Fibroblast of skin of left biceps (primary cell): Measurements from ENCODE around the gene DDX1.

Experiments
- DNase-seq, 2 experiments: peaks; one replicate each; pipeline ENCODE4 v3.0.0-alpha.2; 2013; ENCODE audit warnings: low read depth in 2 of 2

The DDX1 gene

GRCh38 chr2:15645300-15645699 lies 53.6 kb downstream of the DDX1 start:
- DNase-seq: no peak

DNA sequence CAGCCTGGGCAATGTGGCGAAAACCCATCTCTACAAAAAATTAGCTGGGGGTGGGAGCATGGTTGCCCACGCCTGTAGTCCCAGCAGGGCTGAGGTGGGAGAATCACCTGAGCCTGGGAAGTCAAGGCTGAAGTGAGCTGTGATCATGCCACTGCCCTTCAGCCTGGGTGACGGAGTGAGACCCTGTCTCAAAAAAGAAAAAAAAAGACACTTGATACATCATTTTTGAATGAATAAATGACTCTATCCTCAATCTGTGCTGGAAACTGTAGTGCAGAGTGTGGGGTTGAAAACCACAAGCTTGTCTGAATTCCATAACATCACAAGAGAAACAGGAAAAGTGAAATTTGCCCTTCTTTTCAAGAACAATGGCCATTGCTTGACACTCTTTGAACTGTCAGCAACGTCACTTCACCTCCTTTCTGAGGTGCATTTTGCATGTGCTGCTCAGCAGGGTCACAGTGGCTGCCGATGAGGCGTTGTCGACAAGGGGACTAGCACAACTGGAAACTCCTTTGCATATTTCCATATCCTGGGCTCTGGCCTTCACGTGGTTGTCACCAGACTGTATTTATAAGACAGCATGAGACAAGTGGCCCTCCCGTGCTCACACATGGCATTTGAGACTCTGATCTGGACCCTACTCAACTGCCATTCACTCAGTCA lies 54.2 kb downstream of the DDX1 start:
- no peak for DNase-seq

DNA sequence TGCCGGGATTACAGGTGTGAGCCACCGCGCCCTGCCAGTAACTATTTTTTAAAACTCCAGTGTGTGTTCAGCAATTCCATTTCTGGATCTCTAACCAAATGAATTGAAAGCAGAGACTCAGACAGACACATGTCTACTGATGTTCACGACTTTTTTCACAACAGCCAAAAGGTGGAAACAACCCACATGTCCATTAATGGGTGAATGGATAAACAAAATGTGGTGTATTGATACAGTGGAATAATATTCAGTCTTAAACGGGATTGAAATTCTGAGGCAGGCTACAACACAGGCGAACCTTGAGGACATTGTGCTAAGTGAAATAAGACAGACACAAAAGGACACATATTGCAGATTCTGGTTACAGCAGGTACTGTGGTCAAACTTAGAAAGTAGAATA lies 55.0 kb downstream of the DDX1 start:
- no peak for DNase-seq

GRCh38 chr2:15647622-15648590 lies 56.2 kb downstream of the DDX1 start:
- no peak for DNase-seq

- DNase-seq: no peak
Measured at GRCh38 chr2:15648593-15649525, 57.2 kb downstream of the DDX1 start.

GRCh38 chr2:15649561-15650255 lies 58.0 kb downstream of the DDX1 start:
- DNase-seq: no peak

DNA sequence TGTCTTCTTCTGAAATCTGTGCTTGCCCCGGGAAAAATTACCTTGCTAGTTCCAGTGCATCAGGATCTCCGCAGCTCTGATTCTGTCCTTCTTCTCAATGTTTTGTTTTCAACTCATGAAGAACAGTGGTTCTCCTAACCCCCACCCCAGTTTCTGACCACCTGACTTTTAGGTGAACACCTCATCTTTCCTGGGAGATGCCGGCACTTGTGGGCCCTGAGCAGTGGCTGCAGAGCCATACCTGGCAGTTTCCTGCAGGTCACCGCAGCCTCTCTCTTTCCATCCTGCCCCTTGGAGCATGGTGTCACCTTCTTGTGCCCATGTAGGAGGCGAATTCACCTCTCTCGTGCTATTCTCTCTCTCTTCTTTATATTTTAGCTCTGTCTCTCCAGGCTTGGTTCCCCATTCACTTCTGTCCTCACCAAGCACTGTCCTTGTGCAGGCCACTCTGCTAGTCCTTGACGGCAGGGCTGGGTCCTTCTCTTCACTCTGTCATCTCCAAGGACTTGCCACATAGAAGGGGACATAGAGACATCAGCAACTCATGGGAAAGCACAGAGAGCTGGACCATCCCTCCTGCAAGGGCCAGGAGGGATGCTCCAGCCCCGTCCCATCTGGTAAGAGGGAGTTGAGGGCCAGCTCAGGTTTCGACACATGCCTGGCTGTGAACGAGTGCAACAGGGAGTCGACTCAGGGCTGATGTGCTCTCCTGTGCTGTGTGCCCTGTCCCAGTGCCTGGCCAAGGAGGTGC lies 59.1 kb downstream of the DDX1 start:
- no peak for DNase-seq

GRCh38 chr2:15651367-15651727 lies 59.7 kb downstream of the DDX1 start:
- DNase-seq: no peak

- DNase-seq: no peak
Measured at GRCh38 chr2:15652252-15652651, 60.6 kb downstream of the DDX1 start.

GRCh38 chr2:15652801-15653200 lies 61.1 kb downstream of the DDX1 start:
- no peak for DNase-seq

DNA sequence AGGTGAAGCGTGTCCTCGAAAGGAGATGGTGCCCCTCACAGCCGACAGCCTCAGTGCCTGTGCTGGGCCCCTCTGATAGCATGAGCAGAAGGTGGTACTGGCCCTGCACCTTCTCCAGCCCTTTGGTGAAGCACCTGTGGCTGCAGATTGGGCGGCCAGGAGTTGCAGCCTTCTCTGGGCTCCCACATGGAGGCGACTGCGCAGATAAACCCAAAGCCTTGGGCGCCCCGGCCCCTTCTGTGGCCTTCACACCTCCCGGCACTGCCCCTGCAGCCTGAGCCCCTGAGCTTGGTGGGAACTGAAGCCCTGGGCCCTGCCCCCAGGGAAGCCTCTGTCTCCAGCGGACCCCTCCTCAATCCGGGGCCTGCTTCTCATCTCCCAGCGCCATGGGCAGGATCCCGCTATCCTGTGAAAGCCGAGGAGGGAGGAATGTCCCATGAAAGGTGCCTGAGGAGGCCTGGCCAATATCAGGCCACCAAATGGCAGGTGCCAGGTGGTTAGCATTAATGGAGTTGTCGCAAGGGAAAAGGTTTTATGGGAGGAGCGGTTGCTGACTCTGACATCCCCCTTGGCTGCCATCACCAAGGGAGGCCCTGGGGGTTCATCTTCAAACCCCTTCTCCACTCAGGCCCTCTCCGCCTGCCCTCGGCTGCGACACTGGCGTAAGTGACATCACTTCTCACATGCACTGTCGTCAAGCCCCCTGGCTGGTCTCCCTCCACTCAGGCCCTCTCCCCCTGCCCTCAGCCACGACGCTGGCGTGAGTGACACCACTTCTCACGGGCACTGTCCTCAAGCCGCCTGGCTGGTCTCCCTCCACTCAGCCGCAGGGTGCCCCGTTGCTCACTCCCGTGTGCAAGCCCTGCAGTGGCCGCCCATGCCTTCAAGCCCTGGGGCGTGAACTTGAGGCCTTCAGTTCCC lies 62.4 kb downstream of the DDX1 start:
- DNase-seq: no peak

DNA sequence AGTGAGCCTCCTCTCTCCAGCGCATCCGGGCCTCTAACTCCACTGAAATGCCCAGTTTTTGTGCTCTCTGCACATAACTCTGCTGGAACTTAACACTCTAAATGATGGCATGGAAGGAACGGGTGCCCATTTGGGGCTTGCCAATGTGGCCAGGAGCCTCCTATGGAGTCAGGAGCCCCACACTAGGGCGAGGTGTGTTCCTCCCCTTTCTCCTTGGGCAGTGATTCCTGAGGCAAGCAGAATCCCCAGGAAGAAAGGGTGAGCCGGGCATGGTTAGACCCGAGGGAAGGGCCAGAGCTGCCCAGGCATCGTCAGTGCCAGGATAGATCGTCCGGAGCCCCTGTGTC lies 63.0 kb downstream of the DDX1 start:
- no peak for DNase-seq

- DNase-seq: no peak
Measured at GRCh38 chr2:15655123-15655887, 63.6 kb downstream of the DDX1 start.

GRCh38 chr2:15656090-15656489 lies 64.4 kb downstream of the DDX1 start:
- DNase-seq: no peak

- DNase-seq: no peak
Measured at GRCh38 chr2:15657759-15658158, 66.1 kb downstream of the DDX1 start.

- DNase-seq: no peak
Measured at GRCh38 chr2:15658911-15659310, 67.2 kb downstream of the DDX1 start.

DNA sequence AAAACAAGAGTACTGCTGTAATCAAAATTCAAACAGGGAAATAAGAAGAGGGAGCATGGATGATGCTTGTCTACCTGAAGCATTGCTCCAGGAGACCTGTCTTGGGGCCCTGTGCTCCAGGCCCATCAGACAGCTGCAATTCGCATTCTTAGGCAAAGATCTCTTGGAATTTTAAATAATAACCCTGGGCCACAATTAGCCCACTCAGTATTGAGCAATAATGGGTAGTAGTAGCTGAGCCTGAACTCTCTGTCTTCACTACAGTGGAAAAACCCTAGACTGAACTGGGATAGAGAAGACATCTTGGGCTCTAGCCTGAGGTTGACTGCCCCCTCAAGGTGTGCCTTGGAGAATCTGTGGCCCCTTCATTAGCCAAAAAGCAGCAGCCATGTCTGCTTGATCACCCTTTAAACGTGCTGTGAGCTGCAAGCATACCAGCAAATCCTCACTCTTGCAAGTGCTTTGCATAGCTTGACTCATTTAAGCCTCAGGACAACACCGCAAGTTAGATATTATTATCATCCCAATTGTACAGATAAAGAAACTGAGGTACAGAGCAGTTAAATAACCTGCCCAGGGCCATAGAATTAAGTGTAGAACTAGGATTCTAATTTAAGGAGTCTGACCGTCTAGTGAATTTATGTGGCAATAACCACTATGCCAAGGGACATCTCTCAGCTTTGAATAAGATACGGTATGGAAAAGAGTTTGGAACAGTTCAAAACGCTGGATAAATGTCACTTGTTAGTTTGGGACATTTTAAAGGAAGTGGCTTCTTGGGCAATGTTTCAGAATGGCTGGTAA lies 69.0 kb downstream of the DDX1 start:
- no peak for DNase-seq

- DNase-seq: no peak
Measured at GRCh38 chr2:15661295-15661569, 69.6 kb downstream of the DDX1 start.
